Prostate gland (tissue), 2 donors: Measurements from ENCODE around the gene ITIH1.

Source experiments
- POLR2A ChIP-seq: fragments of 450-650 bp; IDR thresholded peaks from one replicate; pipeline ENCODE4 v1.6.1; 2016; ENCODE audit warnings: antibody characterized with exemption, mild to moderate bottlenecking
- POLR2AphosphoS5 ChIP-seq: sonication (generic); formaldehyde crosslinking; IDR thresholded peaks from one replicate; pipeline ENCODE4 v1.6.1; 2017; ENCODE audit warnings: antibody characterized with exemption
- TF ChIP-seq, protein P1 (sequence below), 4 experiments: fragments of 200-600 bp in 2 of 4; fragments of 450-650 bp in 2 of 4; sonication (generic) in 2 of 4; IDR thresholded peaks; 1 replicate in 3 of 4; 2 replicates in 1 of 4; pipeline ENCODE4 v1.5.1; 2016 to 2019; ENCODE audit warnings: antibody characterized with exemption in 4 of 4, mild to moderate bottlenecking in 2 of 4, moderate library complexity in 2 of 4

DNA sequence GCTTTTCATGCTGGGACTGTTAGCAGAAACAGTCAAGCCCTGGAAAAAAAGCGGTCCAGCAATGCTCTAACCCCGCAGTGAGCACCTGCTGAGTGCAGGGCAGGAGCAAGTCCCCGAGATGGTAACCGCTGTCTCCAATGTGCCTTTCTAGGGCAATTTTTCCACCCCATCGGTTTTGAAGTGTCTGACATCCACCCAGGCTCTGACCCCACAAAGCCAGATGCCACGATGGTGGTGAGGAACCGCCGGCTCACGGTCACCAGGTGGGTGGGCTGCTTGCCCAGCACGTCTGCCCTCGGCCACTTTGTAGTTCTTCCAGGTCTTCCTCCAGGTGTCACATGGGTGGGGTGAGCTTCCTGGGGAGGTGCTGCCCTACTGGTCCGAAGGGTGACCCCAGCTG, 14.0 kb downstream of the ITIH1 start:
- TF ChIP-seq, protein P1, sequence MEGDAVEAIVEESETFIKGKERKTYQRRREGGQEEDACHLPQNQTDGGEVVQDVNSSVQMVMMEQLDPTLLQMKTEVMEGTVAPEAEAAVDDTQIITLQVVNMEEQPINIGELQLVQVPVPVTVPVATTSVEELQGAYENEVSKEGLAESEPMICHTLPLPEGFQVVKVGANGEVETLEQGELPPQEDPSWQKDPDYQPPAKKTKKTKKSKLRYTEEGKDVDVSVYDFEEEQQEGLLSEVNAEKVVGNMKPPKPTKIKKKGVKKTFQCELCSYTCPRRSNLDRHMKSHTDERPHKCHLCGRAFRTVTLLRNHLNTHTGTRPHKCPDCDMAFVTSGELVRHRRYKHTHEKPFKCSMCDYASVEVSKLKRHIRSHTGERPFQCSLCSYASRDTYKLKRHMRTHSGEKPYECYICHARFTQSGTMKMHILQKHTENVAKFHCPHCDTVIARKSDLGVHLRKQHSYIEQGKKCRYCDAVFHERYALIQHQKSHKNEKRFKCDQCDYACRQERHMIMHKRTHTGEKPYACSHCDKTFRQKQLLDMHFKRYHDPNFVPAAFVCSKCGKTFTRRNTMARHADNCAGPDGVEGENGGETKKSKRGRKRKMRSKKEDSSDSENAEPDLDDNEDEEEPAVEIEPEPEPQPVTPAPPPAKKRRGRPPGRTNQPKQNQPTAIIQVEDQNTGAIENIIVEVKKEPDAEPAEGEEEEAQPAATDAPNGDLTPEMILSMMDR (IDR thresholded peaks at IDR 0.05), result no peak
- no peak for TF ChIP-seq POLR2A
- no peak for TF ChIP-seq POLR2AphosphoS5
